HuH-7 (cell line): ENCODE measurements around the gene OSBPL3.

Experiments
- DNase-seq: peaks from one replicate; pipeline ENCODE4 v3.0.0; 2011; ENCODE audit warnings: low spot score

OSBPL3 gene

GRCh38 chr7:24793982-24794648 is 185.9 kb downstream of the OSBPL3 start:
- no peak for DNase-seq

GRCh38 chr7:24788961-24789576 is 190.9 kb downstream of the OSBPL3 start:
- no peak for DNase-seq

- no peak for DNase-seq
Observed at GRCh38 chr7:24788075-24788474, 191.9 kb downstream of the OSBPL3 start.

GRCh38 chr7:24786941-24787340 is 193.0 kb downstream of the OSBPL3 start:
- no peak for DNase-seq

GRCh38 chr7:24786306-24786705 is 193.7 kb downstream of the OSBPL3 start:
- DNase-seq: no peak

- DNase-seq: no peak
Observed at GRCh38 chr7:24784277-24784676, 195.7 kb downstream of the OSBPL3 start.

- DNase-seq: no peak
Observed at GRCh38 chr7:24783698-24784097, 196.3 kb downstream of the OSBPL3 start.

- DNase-seq: no peak
Observed at GRCh38 chr7:24781106-24781505, 198.9 kb downstream of the OSBPL3 start.

- no peak for DNase-seq
Observed at GRCh38 chr7:24779283-24779655, 200.7 kb downstream of the OSBPL3 start.

GRCh38 chr7:24778543-24779282 is 201.3 kb downstream of the OSBPL3 start:
- DNase-seq: no peak

- DNase-seq: no peak
Observed at GRCh38 chr7:24777806-24778205, 202.2 kb downstream of the OSBPL3 start.

GRCh38 chr7:24773646-24774045 is 206.3 kb downstream of the OSBPL3 start:
- DNase-seq: no peak

GRCh38 chr7:24769851-24770250 is 210.1 kb downstream of the OSBPL3 start:
- DNase-seq: no peak

- DNase-seq: no peak
Observed at GRCh38 chr7:24769014-24769830, 210.8 kb downstream of the OSBPL3 start.

- DNase-seq: no peak
Observed at GRCh38 chr7:24767878-24768569, 212.0 kb downstream of the OSBPL3 start.

GRCh38 chr7:24764972-24765744 is 214.8 kb downstream of the OSBPL3 start:
- DNase-seq: no peak

- DNase-seq: no peak
Observed at GRCh38 chr7:24764011-24764410, 216.0 kb downstream of the OSBPL3 start.

GRCh38 chr7:24763303-24763901 is 216.6 kb downstream of the OSBPL3 start:
- no peak for DNase-seq

GRCh38 chr7:24762771-24763170 is 217.2 kb downstream of the OSBPL3 start:
- no peak for DNase-seq

- no peak for DNase-seq
Observed at GRCh38 chr7:24760968-24761367, 219.0 kb downstream of the OSBPL3 start.
